Epidermal melanocyte (primary cell): ENCODE results near the gene PARVB.

Experiments
- DNase-seq: peaks from one replicate; pipeline ENCODE4 v3.0.0; 2011; ENCODE audit warnings: low spot score; ENCODE audit not compliant: insufficient read length

PARVB gene

GRCh38 chr22:44181033-44181911, 157.2 kb downstream of the PARVB start:
- DNase-seq: no peak

GRCh38 chr22:44181912-44182587, 157.9 kb downstream of the PARVB start:
- no peak for DNase-seq

- no peak for DNase-seq
These were observed 158.6 kb downstream of the PARVB start for GRCh38 chr22:44182588-44183286.

GRCh38 chr22:44183287-44183588, 159.1 kb downstream of the PARVB start:
- DNase-seq: no peak

GRCh38 chr22:44184006-44184405, 159.9 kb downstream of the PARVB start:
- no peak for DNase-seq

- no peak for DNase-seq
These were observed 161.4 kb downstream of the PARVB start for GRCh38 chr22:44185237-44186120.

GRCh38 chr22:44186121-44186510, 162.0 kb downstream of the PARVB start:
- DNase-seq: no peak

GRCh38 chr22:44186737-44187136, 162.6 kb downstream of the PARVB start:
- DNase-seq: no peak

- no peak for DNase-seq
These were observed 163.6 kb downstream of the PARVB start for GRCh38 chr22:44187652-44188230.

GRCh38 chr22:44188316-44188715, 164.2 kb downstream of the PARVB start:
- DNase-seq: no peak

GRCh38 chr22:44188986-44189630, 165.0 kb downstream of the PARVB start:
- no peak for DNase-seq

GRCh38 chr22:44190381-44190976, 166.4 kb downstream of the PARVB start:
- no peak for DNase-seq

GRCh38 chr22:44191036-44191454, 166.9 kb downstream of the PARVB start:
- DNase-seq: no peak

GRCh38 chr22:44192098-44192815, 168.2 kb downstream of the PARVB start:
- DNase-seq: no peak

- DNase-seq: no peak
These were observed 168.9 kb downstream of the PARVB start for GRCh38 chr22:44192816-44193534.

GRCh38 chr22:44193535-44193891, 169.4 kb downstream of the PARVB start:
- DNase-seq: no peak

GRCh38 chr22:44194569-44194968, 170.5 kb downstream of the PARVB start:
- DNase-seq: no peak

GRCh38 chr22:44195189-44195871, 171.2 kb downstream of the PARVB start:
- DNase-seq: no peak
